ENCODE data around the gene UBE2M. TPM values are rescaled to one million over a fixed set of nuclear protein-coding genes. Genes with fewer than 3 reads are reported as not detected.

Gene UBE2M
- total RNA-seq, 4 donors from 2014 or later = 19.4 to 26.2 (median 23.3) TPM

GRCh38 chr19:58516246-58516836 lies 42.1 kb downstream of the UBE2M start:
- DNase-seq (ENCODE audit: low spot score) (no peak), ATAC-seq (ENCODE audit: low FRiP score) (no peak)
- no peak for TF ChIP-seq CTCF (IDR thresholded peaks at IDR 0.05)

GRCh38 chr19:58515259-58515658 lies 43.2 kb downstream of the UBE2M start:
- no peak for TF ChIP-seq CTCF (IDR thresholded peaks at IDR 0.05)
- no peak for ATAC-seq (ENCODE audit: low FRiP score)

GRCh38 chr19:58514564-58515022 lies 43.8 kb downstream of the UBE2M start:
- ATAC-seq (ENCODE audit: low FRiP score) = no peak
- no peak for DNase-seq (ENCODE audit: low spot score)
- no peak for TF ChIP-seq CTCF (IDR thresholded peaks at IDR 0.05)

More at GRCh38 chr19:58515259-58515658, 43.2 kb downstream of the UBE2M start:
- DNase-seq (ENCODE audit: low spot score) = no peak

GRCh38 chr19:58513694-58514563 lies 44.5 kb downstream of the UBE2M start:
- peak; percentile 60 for DNase-seq (ENCODE audit: low spot score)
- TF ChIP-seq CTCF (IDR thresholded peaks at IDR 0.05) = peak in 1 of 3 donors; percentile 77
- ATAC-seq (ENCODE audit: low FRiP score) = peak; percentile 88

DNA sequence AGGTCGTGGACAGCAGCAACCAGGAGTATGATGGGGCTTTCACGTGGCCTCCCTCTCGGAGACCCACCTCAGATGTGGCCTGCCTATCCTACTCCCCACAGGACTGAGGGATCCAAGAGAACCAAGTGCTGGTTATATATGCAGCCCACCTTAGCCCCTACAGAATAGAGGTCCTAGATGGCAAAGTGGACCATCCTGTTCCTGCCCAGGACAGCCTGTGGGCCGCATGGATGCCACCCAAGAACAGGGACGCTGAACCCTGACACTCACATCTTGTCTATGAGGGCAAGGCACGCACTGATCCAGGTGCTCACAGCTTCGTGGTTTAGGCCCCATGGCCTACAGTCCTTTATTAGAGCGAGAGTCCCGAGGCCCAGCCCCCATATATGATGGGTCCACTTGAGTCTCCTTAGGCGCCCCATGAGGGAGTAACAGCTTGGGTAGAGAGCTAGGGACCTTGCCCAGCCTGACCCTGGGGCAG lies 45.2 kb downstream of the UBE2M start:
- no peak for ATAC-seq (ENCODE audit: low FRiP score)
- TF ChIP-seq CTCF (IDR thresholded peaks at IDR 0.05) = no peak
- no peak for DNase-seq (ENCODE audit: low spot score)

- ATAC-seq (ENCODE audit: low FRiP score) (no peak), DNase-seq (ENCODE audit: low spot score) (no peak)
- no peak for TF ChIP-seq CTCF (IDR thresholded peaks at IDR 0.05)
Observed at GRCh38 chr19:58511353-58512208, 46.8 kb downstream of the UBE2M start, which contains the start of gene SLC27A5. Gene SLC27A5 (minus strand): TSS chr19:58511992. CDS start chr19:58511955, 37 bp downstream.
